Adrenal gland (tissue), 12 donors: ENCODE results near the gene OARD1. TPM values are rescaled to one million over a fixed set of nuclear protein-coding genes. Genes with fewer than 3 reads are reported as not detected.

Experiments used
- DNase-seq, 7 donors: peaks; one replicate each; pipeline ENCODE4 v3.0.0-alpha.2; 2019 to 2020
- H3K27ac ChIP-seq, 5 donors: fragments of 200-600 bp; sonication (generic) in 4 of 5; 1 replicate in 3 of 5; 2 replicates in 2 of 5; pipeline versions ENCODE4 v1.5.1 to v1.8.0; 2016 to 2020; ENCODE audit warnings: mild to moderate bottlenecking in 1 of 5
- H3K27me3 ChIP-seq: fragments of 200-600 bp; 2 replicates; pipeline ENCODE4 v1.8.0; 2021
- H3K36me3 ChIP-seq, 2 donors: fragments of 200-600 bp; replicated peaks in 1 of 2; 1 replicate in 1 of 2; 2 replicates in 1 of 2; pipeline versions ENCODE4 v1.5.1 to v1.8.0; 2018 to 2022
- H3K4me1 ChIP-seq, 2 donors: fragments of 200-600 bp; replicated peaks in 1 of 2; 1 replicate in 1 of 2; 2 replicates in 1 of 2; pipeline versions ENCODE4 v1.5.1 to v1.8.0; 2018 to 2021
- H3K4me3 ChIP-seq, 4 donors: fragments of 200-600 bp; sonication (generic) in 3 of 4; one replicate each; pipeline ENCODE4 v1.5.1; 2016 to 2018
- H3K9me3 ChIP-seq, 3 donors: fragments of 200-600 bp; sonication (generic) in 1 of 3; replicated peaks in 1 of 3; 1 replicate in 2 of 3; 2 replicates in 1 of 3; pipeline versions ENCODE4 v1.5.1 to v1.8.0; 2016 to 2021
- CTCF ChIP-seq, 6 experiments: fragments of 450-650 bp in 4 of 6; fragments of 200-600 bp in 2 of 6; sonication (generic) in 1 of 6; IDR thresholded peaks; 1 replicate in 5 of 6; 2 replicates in 1 of 6; pipeline versions ENCODE4 v1.5.1 to v1.8.0; 2016 to 2021; ENCODE audit warnings: antibody characterized with exemption in 6 of 6, mild to moderate bottlenecking in 2 of 6, moderate library complexity in 1 of 6
- POLR2A ChIP-seq, 2 donors: fragments of 450-650 bp; IDR thresholded peaks; one replicate each; pipeline ENCODE4 v1.6.1; 2017; ENCODE audit warnings: antibody characterized with exemption in 2 of 2, mild to moderate bottlenecking in 2 of 2, moderate library complexity in 1 of 2
- WGBS, 4 donors: extraction: QIAGEN DNeasy Blood & Tissue Kit in 2 of 4; methylation state at CpG; one replicate each; pipeline versions ENCODE4 v1.1.5 to v1.1.7; 2013 to 2017; 5-methylcytosine and 5-hydroxymethylcytosine counted together
- intact Hi-C, 2 donors: fragments of 100-400 bp; cut with DNase I; formaldehyde crosslinking; loops; one replicate each; pipeline versions ENCODE4 v1.14.1 to v1.15.0; 2022 to 2023
- polyA plus RNA-seq, 3 donors: library from polyadenylated mRNA; stranded (reverse); fragments of 200-250 nt in 2 of 3; fragments of 350-450 nt in 1 of 3; fragmentation: Illumina TruSeq in 1 of 3; extraction: RNeasy Lipid Tissue Mini Kit (QIAGEN cat#74804) in 1 of 3; gene quantifications; one replicate each; pipeline ENCODE4 v1.2.3, GENCODE V29; 2013 to 2014
- total RNA-seq, 9 donors: library from RNA; depleted of rRNA in 4 of 9; stranded (reverse); fragments of >200 nt in 4 of 9; fragments of 120-200 nt in 1 of 9; fragmentation: NEBNext Ultra II Directional in 1 of 9; extraction: Animal tissue kit (Norgen Biotek cat#: 25700) in 1 of 9; gene quantifications; one replicate each; pipeline versions ENCODE4 v1.1.0 to v1.2.4, GENCODE V29; 2013 to 2023
- donor health status: healthy with polysubstance abuse.
- donor health status: Bipolar disorder and iron deficiency.
- donor health status: DM: yes; HTN: yes; CAD: no.
- donor health status: DM: no; HTN: no; CAD: no.
- donor health status: DM: no; HTN: no; CAD: no.
- donor health status: DM: yes; HTN: yes; CAD: no.

Gene OARD1
- total and polyA plus RNA-seq, 12 donors = 10.1 to 44.4 (median 24.1) TPM

DNA sequence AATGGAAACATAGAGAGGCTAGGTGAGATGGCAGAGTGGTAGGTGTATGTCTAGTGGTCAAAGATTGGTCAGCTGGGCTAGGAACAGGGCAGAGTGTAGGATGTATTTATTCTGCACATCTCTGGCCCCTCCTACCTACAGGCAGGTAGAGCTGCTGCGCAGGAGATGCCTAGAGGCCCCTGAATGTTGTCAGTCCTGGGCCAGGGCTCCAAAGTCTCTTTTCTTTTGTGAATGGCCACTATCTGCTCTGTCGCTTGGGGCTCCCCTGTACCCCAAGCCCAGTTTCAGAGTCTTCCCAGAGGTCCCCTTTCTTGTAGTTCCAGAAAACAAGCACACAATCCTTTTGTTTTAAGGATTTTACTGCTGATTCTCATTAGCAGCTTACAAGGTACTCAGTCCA is 24.9 kb downstream of the OARD1 start:
- H3K9me3 ChIP-seq = no peaks in the 10 kb centered on the region
- no peak for DNase-seq
- no peaks in the 10 kb centered on the region for H3K4me1 ChIP-seq
- TF ChIP-seq POLR2A (IDR thresholded peaks at IDR 0.05) (no peak), CTCF (IDR thresholded peaks at IDR 0.05) (no peak)
- no peak overlapping the region for H3K4me3 ChIP-seq
- no peaks in the 10 kb centered on the region for H3K27me3 ChIP-seq
- H3K27ac ChIP-seq = no peak overlapping the region
- no peaks in the 10 kb centered on the region for H3K36me3 ChIP-seq
- 96 to 100% (median 98%) methylated on average over 2 of the region's 2 CpGs for WGBS, 4 donors
- intact Hi-C loops = no loop called here

DNA sequence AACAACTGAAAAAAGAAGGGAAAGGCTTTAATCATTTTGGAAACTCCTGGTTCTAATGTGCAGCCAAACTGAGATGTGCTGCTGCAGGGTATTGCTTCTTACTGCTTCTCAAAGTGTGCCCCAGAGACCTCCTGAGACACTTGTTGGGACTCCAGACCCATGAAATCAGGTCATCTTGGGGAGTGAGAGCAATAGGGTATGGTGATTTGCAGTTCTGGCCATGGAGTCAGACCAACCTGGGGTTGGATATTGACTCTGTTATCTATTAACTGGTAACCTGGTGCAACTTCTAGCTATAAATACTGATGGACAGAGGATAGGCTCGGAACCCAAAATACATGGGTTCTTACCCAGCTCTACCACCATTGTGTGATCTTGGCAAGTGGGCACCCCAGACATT is 26.1 kb downstream of the OARD1 start:
- 94 to 100% (median 100%) methylated on average over 1 of the region's 1 CpG for WGBS, 4 donors
- H3K4me1 ChIP-seq = no peaks in the 10 kb centered on the region

GRCh38 chr6:41045664-41046063 is 26.5 kb downstream of the OARD1 start:
- DNase-seq = no peak
- Histone ChIP-seq H3K27ac (no peak overlapping the region), H3K4me1 (no peaks in the 10 kb centered on the region), H3K27me3 (no peaks in the 10 kb centered on the region), H3K4me3 (no peak overlapping the region), H3K36me3 (no peaks in the 10 kb centered on the region), H3K9me3 (no peaks in the 10 kb centered on the region)
- 60 to 70% (median 63%) methylated on average over 5 of the region's 5 CpGs for WGBS, 4 donors
- TF ChIP-seq POLR2A (IDR thresholded peaks at IDR 0.05) (no peak), CTCF (IDR thresholded peaks at IDR 0.05) (no peak)
- intact Hi-C loops = no loop called here

More for the DNA sequence above, 26.1 kb downstream of the OARD1 start:
- Histone ChIP-seq H3K27me3 (no peaks in the 10 kb centered on the region), H3K36me3 (no peaks in the 10 kb centered on the region), H3K4me3 (no peak overlapping the region), H3K27ac (no peak overlapping the region), H3K9me3 (no peaks in the 10 kb centered on the region)
- intact Hi-C loops = no loop called here
- TF ChIP-seq POLR2A (IDR thresholded peaks at IDR 0.05) (no peak), CTCF (IDR thresholded peaks at IDR 0.05) (no peak)
- DNase-seq = no peak

DNA sequence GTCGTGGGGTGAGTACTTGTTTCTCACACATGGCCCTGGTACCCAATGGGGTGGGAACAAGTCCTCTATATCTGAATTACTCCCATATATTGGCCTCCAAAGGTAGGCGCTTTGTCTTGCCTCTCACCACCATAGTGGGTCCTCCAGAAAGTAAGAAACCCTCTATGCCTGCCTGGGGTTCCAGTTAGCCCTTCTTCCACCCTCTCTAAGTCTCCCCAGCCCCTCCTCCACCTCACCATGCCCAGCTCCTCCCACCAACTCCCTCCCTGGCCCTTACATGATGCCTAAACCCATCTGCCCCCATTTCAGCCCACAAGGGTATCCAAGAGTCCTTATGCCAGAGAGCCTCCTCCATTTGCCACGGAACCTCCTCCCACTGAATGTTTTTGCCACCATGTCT is 29.0 kb downstream of the OARD1 start:
- Histone ChIP-seq H3K36me3 (no peaks in the 10 kb centered on the region), H3K27ac (no peak overlapping the region), H3K9me3 (no peaks in the 10 kb centered on the region), H3K4me3 (no peak overlapping the region), H3K27me3 (no peaks in the 10 kb centered on the region), H3K4me1 (no peaks in the 10 kb centered on the region)
- 88 to 96% (median 93%) methylated on average over 3 of the region's 3 CpGs for WGBS, 4 donors
- DNase-seq = no peak
- TF ChIP-seq POLR2A (IDR thresholded peaks at IDR 0.05) (no peak), CTCF (IDR thresholded peaks at IDR 0.05) (no peak)
- intact Hi-C loops = no loop called here
